LNCAP (cell line): ENCODE measurements around the gene RNF11.

Source experiments
- CTCF ChIP-seq: fragments of 450-650 bp; IDR thresholded peaks from 2 replicates; pipeline ENCODE4 v1.5.1; 2017; ENCODE audit warnings: mild to moderate bottlenecking

Gene RNF11

DNA sequence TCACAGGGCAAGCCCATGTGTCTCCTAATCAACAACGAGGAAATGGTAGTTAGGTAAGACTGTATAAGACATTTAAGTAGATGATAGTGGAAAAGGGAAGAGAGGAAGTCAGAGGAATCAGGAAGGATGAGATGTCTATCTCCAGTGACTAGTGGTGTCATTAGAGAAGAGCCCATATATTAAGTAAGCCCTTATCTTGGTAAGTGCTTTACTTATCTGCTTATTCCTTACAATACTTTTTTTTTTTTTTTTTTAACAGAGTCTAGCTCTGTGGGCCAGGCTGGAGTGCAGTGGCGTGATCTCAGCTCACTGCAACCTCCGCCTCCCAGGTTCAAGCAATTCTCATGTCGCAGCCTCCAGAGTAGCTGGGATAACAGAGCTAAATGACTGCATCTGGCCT lies 29.5 kb downstream of the RNF11 start:
- no peak for TF ChIP-seq CTCF

GRCh38 chr1:51266181-51266580 lies 30.1 kb downstream of the RNF11 start:
- TF ChIP-seq CTCF = no peak

DNA sequence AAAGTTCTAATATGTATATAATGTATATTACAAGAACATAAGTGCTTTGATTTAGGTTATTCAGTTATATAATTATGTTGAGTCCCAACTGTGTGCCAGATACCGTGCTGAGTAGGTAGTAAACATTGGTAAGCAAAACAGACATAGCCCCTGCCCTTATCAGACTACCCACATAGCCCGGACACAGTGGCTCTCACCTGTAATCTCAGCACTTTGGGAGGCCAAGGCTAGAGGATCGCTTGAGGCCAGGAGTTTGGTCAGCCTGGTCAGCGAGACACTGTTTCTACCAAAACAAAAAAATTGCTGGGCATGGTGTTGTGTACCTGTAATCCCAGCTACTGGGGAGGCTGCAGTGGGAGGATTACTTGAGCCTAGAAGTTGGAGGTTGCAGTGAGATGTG lies 30.7 kb downstream of the RNF11 start:
- no peak for TF ChIP-seq CTCF

- TF ChIP-seq CTCF = no peak
Observed at GRCh38 chr1:51268634-51269033, 32.6 kb downstream of the RNF11 start.

GRCh38 chr1:51270751-51271150 lies 34.7 kb downstream of the RNF11 start:
- no peak for TF ChIP-seq CTCF

GRCh38 chr1:51272916-51273315 lies 36.8 kb downstream of the RNF11 start:
- TF ChIP-seq CTCF = no peak

GRCh38 chr1:51274676-51275075 lies 38.6 kb downstream of the RNF11 start:
- no peak for TF ChIP-seq CTCF

DNA sequence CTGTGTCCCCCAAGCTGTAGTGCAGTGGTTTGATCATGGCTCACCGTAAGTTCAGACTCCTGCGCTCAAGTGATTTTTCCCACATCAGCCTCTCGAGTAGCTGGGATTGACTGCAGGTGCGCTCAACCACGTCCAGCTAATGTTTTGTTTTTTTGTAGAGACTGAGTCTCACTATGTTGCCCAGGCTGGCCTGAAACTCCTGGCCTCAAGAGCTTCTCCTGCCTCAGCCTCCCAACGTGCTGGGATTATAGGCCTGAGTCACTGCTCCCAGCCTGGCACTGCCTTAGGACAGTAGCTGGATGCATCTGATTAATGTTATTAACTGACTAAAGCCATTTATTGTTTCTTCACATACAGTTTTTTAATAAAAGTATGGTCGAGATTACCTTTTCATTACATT lies 40.2 kb downstream of the RNF11 start:
- no peak for TF ChIP-seq CTCF
